ENCODE results near the gene TBC1D22A.

TBC1D22A gene

DNA sequence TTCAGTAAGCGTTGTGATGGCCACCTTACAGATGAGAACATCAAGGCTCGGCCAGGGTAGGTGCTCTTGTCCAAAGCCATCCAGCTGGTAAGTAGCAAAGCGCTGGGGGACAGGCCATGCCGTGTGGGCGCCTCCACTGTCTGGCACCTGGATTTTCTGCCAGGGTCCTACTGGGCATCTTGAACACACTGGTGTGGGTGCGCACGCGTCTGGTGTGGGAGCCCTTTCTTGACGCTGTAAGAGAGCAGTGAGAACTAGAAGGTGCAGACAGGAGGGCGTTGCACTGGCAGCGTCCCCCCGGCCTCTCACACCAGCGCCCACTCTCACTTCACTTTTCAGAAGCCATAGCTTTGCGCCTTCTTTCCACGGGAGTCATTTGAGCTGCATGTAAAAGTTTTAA is 296.6 kb downstream of the TBC1D22A start:
- no peak for DNase-seq (ENCODE audit: low read depth in 2 of 2)

DNA sequence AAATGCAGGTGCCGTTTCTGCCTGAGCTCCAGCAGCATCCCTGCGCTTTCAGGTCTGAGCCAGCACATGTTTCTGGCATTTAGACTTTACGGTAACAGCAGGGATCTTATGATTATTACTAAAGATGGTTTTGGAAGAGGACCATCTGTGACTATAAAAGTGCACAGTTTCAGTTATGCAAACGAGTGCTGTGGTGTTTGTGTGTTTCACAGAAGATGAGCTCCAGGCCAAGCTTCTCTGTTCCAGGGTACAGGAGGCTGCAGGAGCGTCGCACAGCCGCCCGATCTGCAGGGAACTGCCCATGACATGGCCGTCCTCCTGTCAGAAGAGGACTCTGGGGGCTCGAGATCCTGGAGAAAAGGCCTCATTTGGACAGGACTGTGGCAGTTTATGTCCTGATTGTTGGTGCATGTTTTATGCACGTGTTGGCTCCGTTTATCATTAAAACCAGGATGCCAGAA is 297.3 kb downstream of the TBC1D22A start:
- no peak for DNase-seq (ENCODE audit: low read depth in 2 of 2)

DNA sequence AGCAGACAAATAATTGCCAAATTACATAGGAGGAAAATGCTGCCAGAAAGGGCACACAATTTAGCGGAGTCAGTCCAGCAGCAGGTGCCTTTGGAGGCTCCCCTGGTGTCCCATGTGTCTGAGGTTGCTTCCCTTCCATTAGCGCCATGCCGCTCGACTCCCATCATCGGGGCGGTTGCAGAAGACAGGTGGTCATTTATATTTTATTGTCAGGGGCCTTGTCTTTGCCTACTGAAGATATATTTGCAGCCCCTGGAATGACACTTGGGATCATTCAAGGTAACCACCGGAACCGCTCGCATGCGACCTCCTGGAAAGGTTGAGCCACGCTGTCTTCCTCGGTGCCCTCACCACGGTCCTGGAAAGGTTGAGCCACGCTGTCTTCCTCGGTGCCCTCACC is 298.3 kb downstream of the TBC1D22A start:
- no peak for DNase-seq (ENCODE audit: low read depth in 2 of 2)

DNA sequence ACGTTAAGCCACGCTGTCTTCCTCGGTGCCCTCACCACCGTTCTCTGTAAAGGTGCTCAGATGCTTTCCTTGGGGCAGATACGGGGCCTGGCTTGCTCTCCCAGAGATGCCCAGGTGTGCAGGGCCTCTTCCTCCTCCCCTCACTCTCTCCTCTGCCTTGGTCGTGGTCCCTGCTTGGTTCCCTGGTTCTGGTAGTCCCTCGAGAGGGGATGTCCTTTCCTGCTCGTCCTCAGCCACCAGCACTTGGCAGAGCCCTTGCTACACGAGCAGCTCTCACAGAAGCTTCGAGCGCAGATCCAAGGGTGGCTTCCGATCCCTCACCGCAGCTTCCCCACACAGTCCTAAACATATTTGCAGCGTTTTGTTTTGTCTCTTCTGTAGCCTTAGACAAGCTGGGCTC is 298.8 kb downstream of the TBC1D22A start:
- no peak for DNase-seq (ENCODE audit: low read depth in 2 of 2)

DNA sequence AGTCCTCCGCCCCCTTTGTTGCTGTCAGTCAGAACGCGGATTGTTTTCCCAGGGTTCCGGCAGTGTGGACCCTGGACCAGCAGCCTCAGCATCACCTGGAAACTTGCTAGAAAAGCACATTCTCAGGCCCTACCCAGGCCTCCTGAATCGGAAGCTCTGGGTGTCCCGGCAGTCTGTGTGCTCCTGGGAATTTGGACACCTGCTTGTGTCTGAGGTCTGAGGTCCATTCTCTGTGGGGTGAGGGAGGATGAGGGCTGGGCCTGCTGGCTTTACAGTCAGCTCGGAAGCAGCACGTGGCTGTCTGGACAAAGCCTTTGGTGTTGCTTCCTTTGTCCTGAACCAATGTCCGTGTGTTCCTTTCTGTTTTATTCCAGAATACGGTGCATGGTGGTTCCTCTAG is 299.7 kb downstream of the TBC1D22A start:
- DNase-seq (ENCODE audit: low read depth in 2 of 2) = no peak

DNA sequence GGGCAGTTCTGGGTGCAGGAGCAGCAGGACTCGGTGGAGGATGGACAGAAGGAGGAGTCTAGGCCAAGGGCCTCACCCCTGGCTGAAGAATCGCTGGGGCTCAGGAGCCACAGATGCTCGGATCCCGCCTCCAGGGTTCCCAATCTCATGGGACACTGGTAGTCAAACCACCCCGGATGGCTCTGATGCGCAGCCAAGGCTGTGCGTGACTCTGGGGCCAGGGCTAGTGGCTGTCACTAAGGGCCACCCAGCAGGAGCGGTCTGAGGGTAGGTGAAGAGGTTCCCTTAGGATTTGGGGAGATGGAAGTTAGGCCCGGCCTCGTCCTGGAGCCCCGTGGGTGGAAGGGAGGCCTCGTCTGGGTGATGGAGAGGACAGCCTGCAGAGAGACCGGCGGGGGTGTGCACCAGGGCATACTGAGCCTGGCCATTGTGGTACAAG is 300.6 kb downstream of the TBC1D22A start:
- DNase-seq (ENCODE audit: low read depth in 2 of 2) = no peak

DNA sequence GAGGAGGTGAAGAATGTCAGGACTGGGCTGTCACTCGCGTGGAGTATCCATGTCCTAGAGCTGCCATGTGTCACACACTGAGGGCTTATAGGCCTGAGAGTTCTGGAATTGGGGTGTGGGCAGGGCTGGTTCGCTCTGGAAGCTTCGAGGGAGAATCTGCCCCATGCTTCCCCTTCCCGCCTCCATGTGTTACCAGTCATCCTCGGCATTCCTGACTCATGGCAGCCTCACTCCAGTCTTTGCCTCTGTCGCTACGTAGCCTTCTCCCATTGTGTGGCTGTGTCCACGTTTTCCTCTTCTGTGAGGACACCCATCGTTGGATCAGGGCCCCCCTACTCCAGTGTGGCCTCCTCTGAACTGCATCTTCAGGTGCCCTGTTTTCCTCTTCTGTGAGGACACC is 301.2 kb downstream of the TBC1D22A start:
- no peak for DNase-seq (ENCODE audit: low read depth in 2 of 2)

DNA sequence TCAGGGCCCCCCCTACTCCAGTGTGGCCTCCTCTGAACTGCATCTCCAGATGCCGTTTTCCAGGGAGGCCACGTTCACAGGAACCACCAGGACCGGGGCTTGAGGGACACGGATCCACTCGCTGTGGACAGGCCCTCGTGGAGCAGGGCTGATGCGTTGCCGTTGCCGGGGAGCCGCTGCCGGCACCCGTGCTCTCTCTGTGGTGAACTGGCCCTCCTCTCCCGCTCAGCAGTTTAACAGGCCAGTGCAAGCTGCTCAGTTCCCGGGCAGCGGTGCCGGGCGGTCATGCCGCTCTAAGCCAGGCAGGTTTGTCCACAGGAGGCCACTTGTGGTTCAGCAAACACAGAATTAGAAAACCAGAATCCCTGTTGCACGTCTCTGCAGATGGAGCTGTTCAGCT is 301.6 kb downstream of the TBC1D22A start:
- DNase-seq (ENCODE audit: low read depth in 2 of 2) = no peak

DNA sequence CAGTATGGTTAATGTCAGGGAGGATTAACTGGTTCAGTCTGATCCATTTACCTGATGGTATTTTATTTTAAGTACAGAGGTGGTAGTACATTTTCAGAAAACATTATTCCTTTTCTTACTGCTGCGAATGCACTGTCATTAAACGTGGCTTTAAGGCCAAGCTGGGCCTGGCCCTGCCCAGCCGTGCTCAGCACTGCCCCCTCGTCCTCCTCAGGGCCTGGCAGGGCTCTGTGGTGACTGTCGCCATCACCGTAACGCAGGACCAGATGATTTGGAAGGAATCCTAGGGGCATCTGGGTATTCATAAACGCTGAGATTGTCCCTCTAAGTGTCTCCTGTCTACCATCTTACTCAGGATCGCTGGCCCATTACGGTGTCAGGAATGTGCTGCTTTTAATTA is 302.0 kb downstream of the TBC1D22A start:
- DNase-seq (ENCODE audit: low read depth in 2 of 2) = no peak

DNA sequence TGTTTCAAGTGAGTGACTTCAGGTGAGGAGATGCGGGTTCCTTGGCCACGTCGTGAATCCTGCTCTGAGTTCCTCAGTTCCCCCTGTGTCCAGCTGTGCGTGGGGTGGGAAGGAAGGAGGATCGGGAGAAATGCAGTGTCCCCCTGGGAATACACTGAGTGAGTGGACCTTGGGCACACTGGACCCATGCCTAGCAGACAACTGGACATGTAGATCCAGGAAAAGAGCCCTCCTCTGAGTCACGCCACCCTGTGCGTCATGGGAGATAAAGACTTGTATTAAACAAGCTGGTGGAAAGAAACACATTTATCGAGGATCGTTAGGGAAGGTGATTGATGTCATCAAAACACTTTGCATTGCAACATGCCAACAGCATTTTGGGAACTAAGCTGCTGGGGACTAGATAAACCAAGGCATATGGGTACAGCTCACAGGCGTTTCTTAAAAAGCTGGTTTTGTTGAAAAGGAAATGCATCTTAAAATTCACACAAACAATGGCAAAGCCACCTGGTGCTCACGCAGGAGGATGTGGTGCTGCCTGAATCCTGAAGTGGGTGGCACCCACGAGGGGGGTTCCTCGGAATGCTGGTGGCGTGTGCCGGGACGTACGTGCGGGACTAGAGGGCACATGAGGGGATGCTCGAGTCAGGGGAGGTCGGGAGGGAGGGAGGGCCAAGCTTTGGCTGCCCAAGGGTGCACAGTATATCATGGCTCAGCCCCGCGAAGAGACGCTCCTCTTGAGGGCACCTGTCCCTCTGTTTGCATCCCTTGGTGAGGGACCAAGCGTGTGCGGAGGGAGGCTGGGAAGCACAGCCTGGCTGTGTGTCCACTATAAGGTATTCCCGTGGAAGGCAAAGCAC is 303.5 kb downstream of the TBC1D22A start:
- DNase-seq (ENCODE audit: low read depth in 2 of 2) = no peak

DNA sequence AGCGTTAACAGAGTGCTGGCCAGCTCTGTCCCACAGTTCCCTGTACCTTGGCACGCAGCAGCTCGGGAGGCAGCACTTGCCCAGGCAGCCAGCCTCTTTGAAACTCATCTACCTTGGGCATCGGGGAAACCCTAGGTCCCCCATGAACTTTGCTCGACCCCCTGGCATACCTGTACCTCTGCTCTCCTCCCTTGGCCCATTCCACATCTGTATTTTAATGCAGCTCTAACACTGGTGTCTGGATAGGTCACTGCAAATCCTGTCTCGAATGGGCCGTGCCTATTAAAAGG is 304.1 kb downstream of the TBC1D22A start:
- DNase-seq (ENCODE audit: low read depth in 2 of 2) = no peak

DNA sequence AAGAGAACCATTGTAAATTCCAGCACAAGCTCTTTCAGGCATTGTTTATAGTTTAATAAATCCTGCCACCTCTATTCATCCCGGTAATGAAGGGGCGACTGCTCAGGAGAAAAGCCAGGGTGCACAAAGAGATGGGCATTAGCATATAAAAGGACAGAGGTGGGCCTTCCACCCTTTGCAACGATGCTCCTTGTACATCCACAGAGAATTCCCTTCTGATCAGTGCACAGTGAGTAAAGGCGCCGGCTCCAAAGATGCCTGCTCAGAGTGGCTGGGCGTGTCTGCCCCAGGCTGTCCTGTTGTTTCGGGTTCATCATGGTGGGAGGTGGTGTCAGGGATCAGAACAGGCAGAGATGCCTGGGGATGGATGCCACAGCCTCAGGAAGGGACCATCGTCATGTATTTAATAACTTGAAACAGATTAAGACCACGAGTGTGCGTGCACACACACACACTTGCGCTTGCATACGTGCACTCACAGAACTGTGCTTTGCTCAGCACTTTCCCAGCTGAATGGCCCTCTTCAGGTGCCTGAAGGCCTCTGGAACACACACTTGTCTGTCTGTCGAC is 305.0 kb downstream of the TBC1D22A start:
- no peak for DNase-seq (ENCODE audit: low read depth in 2 of 2)

DNA sequence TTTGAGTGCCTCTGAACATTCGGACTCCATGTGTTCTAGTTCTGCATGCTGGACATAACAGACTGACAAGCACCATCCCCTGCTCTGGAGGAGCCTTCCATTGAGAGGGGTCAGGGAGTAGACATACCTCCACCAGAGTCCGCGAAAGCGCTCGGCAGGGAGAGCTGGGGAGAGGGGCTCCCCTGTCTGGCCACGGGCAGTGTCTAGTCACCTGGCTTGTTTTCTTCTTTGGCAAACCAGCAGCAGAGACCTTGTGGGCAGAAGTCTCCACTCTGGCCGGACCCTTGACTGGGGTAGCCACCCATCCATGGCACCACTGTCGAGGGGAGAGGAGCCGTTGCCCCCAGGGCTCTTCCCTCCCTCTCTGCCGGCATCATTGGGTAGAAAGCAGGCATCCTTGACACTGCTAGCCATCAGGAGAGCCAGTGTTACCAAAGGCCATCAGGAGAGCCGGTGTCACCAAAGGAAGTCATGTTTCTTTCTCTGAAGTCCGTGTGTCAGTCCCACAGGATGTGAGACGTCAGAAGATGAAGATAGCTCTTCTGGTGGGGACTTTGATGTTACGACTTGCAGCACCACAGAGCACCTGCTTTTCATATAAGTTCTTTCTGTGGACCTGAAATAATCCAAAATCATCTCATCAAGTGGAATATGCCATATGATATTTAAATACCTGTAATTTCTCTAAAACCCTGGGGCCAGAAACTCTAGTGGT is 305.6 kb downstream of the TBC1D22A start:
- no peak for DNase-seq (ENCODE audit: low read depth in 2 of 2)

DNA sequence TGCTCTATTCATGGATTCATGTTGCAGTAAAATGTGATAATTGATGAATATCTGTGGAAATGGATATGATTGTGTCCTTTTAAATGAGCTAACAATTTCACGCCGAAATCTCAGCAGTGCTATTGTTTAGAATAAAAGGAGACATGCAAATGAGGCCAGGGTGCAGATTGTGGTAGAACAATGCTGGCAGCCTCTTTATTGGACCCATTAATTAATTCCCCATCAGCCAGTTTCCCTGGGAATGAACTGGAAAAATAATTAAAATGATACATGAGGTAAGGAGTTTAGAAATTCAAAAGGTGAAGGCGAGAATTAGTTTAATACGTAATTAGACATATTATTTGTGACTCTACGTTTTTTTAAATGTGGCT is 306.2 kb downstream of the TBC1D22A start:
- no peak for DNase-seq (ENCODE audit: low read depth in 2 of 2)

DNA sequence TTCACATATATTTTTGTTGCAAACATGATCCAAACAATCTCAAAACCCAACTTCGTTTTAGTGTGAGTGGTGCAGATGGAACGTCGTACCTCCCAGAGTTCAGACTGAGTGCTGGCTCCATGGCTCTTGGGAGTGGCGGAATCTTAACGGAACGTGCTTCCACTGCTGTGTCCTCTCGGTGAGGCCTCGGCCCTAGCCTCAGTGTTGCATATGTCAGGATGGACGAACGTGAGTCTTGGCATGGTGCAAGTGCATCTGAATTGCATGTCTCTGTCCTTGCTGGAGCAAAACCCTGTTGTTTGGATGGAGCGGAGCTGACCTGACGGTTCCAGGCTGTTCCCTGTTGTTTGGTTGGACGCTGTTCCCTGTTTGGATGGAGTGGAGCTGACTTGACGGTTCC is 306.8 kb downstream of the TBC1D22A start:
- DNase-seq (ENCODE audit: low read depth in 2 of 2) = no peak

DNA sequence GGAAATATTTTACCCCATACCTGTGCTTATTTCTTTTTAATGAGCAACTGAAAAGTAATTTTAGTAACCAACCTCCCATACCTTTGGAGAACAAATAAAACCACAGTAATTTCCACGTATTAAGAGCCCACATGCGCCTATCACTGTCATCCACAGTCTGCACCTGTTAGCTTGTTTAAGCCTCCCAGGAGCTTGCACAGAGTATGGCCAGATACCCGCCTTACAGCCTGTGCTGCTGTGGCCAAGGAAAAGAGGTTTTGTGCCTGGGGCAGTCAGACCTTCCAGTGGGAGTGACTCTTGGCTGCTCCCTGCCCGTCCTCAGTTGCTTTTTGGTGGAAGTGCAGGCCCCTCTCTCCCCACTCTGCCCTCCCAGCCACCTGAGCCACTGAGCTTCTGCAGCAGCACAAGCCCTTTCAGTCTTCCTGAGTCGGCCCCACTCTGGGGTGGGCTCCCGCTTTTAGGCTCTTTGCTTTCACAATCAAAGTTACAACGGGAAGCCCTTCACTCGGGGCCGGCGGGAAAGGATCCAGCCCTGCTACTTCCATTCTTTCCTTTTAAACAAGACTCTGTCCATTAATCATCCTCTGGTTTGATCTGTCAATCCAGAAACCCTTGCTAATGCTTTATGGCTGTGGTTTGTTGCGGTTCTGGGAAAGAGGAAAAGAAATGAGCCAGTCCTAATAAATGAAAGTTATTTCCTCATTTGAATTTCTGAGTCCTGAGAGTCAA is 308.8 kb downstream of the TBC1D22A start:
- no peak for DNase-seq (ENCODE audit: low read depth in 2 of 2)

DNA sequence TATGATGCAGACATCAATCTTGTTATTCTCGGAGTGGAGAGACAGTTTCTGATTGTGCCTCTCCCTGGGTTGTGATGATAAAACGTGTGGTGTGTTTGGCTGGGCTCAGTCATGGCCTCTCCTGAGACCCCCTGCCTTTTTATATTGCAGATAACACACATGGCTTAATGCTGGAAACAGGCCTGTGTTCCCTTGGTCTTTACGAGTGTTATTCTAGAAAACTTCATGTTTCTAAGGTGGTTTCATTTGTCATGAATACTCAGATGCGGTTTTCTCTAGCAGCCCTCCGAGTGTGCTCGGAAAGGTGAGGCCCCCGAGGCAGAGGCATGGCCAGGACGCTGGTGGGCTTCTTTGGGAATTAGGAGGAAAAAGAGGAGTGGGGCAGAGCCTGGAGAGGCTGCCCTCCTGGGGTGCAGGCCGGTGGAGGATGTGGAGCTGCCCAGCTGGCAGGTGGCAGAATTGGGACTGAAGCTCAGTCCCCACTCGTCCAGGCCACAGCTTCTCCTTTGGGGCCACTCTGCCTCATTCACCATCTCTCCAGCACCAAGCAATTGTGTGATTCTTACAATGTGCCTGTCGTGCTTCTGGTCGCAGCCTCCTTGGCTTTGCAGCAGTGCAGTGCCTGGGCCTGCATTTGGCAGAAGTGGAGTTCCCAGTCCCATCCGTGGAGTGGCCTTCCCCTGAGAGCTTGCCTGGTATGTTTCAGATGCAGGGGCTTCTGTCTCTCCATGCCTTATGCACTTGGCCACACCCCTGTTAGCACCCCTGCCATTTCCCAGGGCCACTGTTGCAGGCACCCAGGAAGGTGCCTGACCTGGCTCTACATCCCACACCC is 309.6 kb downstream of the TBC1D22A start:
- DNase-seq (ENCODE audit: low read depth in 2 of 2) = no peak

DNA sequence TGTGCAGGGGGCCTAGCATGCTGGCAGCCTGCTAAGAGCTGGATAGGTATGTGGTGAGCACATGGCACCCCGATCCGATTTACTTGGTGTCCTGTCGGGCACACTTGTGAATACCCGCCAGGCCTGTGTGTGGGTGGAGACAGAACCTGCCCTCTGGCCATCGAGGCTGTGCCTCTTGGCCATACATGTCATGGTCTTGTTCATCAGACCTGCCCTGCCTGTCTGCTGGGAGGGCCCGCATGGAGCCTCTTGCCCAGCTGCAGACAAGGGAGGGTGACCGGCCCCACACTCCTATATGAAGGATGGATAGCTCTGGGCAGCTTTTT is 310.2 kb downstream of the TBC1D22A start:
- no peak for DNase-seq (ENCODE audit: low read depth in 2 of 2)

DNA sequence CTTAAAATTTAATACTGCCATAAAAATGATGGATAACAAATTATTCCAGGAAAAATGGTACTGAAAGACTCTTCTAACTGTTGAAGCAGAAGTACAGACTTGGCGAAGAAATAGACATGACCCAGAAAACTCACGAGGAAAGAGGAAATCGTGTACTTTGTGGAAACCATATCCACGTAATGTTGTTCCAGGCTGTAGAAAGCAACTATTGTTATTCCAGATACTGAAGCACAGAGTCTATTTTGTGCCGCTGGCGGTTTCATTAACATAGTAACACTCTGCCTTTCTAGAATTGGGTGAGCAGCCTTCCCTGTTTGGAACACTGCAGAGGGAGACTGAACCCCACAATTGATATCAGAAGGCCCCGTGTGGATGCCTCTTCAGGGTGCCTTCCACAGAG is 310.6 kb downstream of the TBC1D22A start:
- no peak for DNase-seq (ENCODE audit: low read depth in 2 of 2)

DNA sequence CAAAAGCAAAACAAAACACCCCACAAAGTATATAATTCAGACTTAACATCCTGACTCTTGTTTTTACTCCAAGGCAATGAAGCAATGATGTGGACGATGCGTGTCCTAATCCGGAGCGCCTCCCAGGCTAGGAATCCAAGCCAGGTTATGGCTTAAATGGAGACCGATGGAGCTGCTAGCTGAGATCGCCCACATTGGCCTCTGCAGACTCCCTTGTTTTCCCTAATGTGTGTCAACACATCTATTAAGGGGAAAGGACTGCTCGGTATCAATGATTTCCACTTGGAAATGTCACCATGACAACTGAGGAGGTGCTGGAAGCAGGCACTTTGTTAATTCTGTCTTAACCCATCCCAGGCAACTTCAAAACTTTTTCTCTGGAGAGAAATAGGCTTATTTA is 311.7 kb downstream of the TBC1D22A start:
- DNase-seq (ENCODE audit: low read depth in 2 of 2) = no peak

DNA sequence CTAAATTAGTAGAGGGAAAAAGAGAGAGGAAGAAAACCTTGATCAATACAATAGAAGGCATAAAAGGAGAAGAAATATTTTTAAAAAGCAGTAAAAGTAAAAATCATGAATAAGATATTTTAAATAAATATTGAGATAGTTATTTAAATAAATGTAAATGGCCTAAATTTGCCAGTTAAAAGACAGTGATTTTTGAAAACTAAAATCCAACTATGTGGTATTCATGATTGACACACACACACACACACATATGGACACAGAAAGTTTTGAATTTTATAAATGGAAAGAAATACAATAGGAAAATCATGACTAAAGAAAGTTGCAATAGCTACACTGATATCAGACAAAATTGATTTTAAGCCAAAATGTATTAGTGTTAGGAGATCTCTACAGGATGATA is 313.1 kb downstream of the TBC1D22A start:
- no peak for DNase-seq (ENCODE audit: low read depth in 2 of 2)

DNA sequence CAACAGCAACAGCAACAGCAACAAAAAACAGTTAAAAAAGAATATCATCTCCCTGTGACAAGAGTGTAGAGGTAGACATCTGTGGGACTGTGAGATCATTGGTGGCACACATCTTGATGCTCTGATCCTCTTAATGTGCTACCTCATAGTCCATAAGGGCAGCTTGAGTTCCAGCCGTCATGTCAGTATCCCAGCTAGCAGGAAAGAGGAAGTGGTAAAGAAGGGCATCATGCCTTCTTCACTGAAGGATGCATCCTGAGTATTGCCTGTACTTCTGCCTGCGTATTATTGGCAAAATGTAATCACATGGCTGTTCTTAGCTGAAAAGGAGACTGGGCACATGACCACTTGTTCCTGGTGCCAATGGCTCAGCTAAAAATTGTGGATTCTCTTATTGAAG is 314.3 kb downstream of the TBC1D22A start:
- DNase-seq (ENCODE audit: low read depth in 2 of 2) = no peak

Data from stimulated activated CD8-positive, alpha-beta memory T cell treated with anti-CD3 and anti-CD28 coated beads, Interleukin-15, amount 100 ng/mL, for 4 hours (primary cell).